HG03439 (cell line): Measurements from ENCODE around the gene MEG3.

Source experiments
- ATAC-seq: cut with Tn5 transposase; IDR thresholded peaks from one replicate; pipeline ENCODE4 v1.9.1; 2021; ENCODE audit warnings: mild to moderate bottlenecking, moderate library complexity; ENCODE audit not compliant: unreplicated experiment

Gene MEG3

GRCh38 chr14:100828031-100828769 is 2.3 kb downstream of the MEG3 start:
- ATAC-seq, result no peak

GRCh38 chr14:100830681-100831080 is 4.8 kb downstream of the MEG3 start:
- no peak for ATAC-seq

GRCh38 chr14:100832311-100832960 is 6.5 kb downstream of the MEG3 start:
- no peak for ATAC-seq

GRCh38 chr14:100834082-100834793 is 8.3 kb downstream of the MEG3 start:
- ATAC-seq, result no peak

- ATAC-seq, result no peak
Observed at GRCh38 chr14:100834794-100835547, 9.1 kb downstream of the MEG3 start.

- ATAC-seq, result no peak
Observed at GRCh38 chr14:100835548-100836310, 9.8 kb downstream of the MEG3 start.

GRCh38 chr14:100836311-100836805 is 10.4 kb downstream of the MEG3 start:
- no peak for ATAC-seq

GRCh38 chr14:100836941-100837804 is 11.3 kb downstream of the MEG3 start:
- ATAC-seq, result no peak

- no peak for ATAC-seq
Observed at GRCh38 chr14:100837805-100838350, 12.0 kb downstream of the MEG3 start.

GRCh38 chr14:100838493-100839314 is 12.8 kb downstream of the MEG3 start:
- no peak for ATAC-seq

- ATAC-seq, result no peak
Observed at GRCh38 chr14:100839315-100839585, 13.3 kb downstream of the MEG3 start.

- no peak for ATAC-seq
Observed at GRCh38 chr14:100839681-100840111, 13.8 kb downstream of the MEG3 start.

- ATAC-seq, result no peak
Observed at GRCh38 chr14:100840286-100841065, 14.6 kb downstream of the MEG3 start.

- no peak for ATAC-seq
Observed at GRCh38 chr14:100841066-100841760, 15.3 kb downstream of the MEG3 start.

GRCh38 chr14:100841761-100842403 is 16.0 kb downstream of the MEG3 start:
- ATAC-seq, result no peak

- no peak for ATAC-seq
Observed at GRCh38 chr14:100842799-100843198, 16.9 kb downstream of the MEG3 start.

GRCh38 chr14:100844082-100844408 is 18.1 kb downstream of the MEG3 start:
- ATAC-seq, result no peak
